DLD1 (cell line): Measurements from ENCODE around the gene HSPA1B.
"Not testable (repeated sequence)": the region's sequence is repeated elsewhere in the genome, so short reads cannot be mapped to it uniquely, and the experiment has no call there.

Source experiments
- in situ Hi-C: cut with HindIII; loops from 2 replicates; pipeline ENCODE4 v1.10.0; 2017; ENCODE audit warnings: low sequenced_read_pairs

The HSPA1B gene

GRCh38 chr6:31825553-31825952 is 2.0 kb upstream of the HSPA1B start:
- in situ Hi-C loops = no loop called here

DNA sequence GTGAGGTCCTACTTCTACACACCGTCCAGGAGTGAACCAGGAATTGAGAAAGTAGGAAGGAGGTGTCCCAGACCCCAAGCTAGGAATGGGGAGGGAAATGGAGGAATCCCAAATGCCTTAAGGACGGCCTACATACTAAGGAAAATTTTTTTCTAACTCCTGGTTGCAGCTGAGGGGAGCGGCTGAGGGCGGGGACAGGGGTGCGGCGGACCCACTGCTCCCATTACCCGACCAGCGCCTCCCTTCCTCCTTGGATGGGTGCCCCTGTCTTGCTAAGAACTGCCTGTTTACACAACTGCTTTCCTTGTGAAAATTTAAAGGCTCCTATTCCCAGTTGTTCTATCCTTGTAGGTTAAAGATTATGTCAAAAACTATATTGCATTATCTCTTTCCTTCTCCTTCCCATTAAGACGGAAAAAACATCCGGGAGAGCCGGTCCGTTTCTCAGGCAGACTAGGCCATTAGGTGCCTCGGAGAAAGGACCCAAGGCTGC is 699 bp upstream of the HSPA1B start:
- in situ Hi-C loops = no loop called here

DNA sequence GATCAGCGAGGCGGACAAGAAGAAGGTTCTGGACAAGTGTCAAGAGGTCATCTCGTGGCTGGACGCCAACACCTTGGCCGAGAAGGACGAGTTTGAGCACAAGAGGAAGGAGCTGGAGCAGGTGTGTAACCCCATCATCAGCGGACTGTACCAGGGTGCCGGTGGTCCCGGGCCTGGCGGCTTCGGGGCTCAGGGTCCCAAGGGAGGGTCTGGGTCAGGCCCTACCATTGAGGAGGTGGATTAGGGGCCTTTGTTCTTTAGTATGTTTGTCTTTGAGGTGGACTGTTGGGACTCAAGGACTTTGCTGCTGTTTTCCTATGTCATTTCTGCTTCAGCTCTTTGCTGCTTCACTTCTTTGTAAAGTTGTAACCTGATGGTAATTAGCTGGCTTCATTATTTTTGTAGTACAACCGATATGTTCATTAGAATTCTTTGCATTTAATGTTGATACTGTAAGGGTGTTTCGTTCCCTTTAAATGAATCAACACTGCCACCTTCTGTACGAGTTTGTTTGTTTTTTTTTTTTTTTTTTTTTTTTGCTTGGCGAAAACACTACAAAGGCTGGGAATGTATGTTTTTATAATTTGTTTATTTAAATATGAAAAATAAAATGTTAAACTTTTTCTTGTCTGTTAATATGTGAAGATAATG is 2.2 kb downstream of the HSPA1B start:
- in situ Hi-C loops = no loop called here

DNA sequence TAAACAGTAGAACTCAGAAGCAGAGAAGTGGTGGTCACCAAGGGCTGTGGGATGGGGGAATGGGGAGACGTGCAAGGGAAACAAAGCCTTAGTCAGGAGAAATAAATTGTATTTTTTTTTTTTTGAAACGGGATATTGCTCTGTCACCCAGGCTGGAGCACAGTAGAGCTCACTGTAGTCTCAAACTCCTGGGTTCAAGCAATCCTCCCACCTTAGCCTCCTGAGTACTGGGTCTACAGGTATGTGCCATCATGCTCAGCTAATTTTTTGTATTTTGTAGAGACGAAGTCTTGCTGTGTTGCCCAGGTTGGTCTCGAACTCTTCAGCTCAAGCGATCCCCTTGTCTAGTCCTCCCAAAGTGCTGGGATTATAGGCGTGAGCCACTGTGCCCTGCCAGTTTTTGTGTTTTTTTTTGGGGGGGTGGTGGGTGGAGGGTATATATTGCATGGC is 3.4 kb downstream of the HSPA1B start:
- in situ Hi-C loops = no loop called here

GRCh38 chr6:31831350-31832215 is 4.0 kb downstream of the HSPA1B start:
- in situ Hi-C loops = no loop called here

DNA sequence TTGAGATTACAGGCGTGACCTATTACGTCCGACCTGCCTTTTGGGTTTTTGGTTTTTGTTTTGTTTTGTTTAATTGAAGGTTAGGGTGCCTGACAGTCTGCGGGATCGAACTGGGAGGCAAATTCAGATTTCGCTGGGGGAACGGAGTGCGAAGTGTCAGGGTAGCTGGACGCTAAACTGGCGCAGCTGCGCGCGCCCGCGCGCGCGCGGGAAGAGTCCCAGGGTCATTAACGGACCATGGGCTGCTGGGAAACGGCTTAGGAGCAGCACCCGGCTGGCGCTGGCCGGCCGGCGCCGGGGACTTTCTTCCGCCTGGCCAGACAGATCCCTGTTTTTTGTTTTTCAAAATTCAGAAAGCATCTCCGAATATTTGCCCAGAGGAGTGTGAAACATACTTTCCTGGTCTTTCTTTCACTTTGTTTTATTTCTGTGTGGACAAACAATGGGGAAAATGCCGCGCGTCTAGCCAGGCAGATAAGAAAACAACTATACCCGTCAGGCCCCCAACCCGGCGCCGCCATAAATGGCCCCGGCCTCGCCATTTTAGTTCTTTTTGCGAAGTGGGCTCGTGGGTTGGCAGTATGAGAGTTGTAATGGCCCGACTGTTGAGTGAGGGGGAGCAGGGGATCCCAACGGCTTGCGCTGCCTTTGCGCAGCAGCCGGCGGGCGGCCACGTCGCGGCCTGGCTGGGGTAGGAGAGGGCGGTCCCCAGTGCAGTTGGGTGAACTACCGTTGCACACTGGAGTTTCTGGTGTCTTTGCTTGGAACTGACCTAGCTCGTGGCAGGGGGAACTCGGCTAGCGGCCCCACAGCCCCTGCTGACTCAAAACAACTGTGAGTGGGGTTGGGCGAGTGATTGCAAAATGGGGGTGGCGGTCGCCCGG is 7.1 kb downstream of the HSPA1B start:
- in situ Hi-C loops = no loop called here

GRCh38 chr6:31836047-31836473 is 8.5 kb downstream of the HSPA1B start:
- in situ Hi-C loops = no loop called here

GRCh38 chr6:31836474-31837368 is 9.2 kb downstream of the HSPA1B start:
- in situ Hi-C loops = no loop called here

- in situ Hi-C loops = no loop called here
These were observed 10.0 kb downstream of the HSPA1B start for GRCh38 chr6:31837369-31838113.

GRCh38 chr6:31838114-31838553 is 10.6 kb downstream of the HSPA1B start:
- in situ Hi-C loops = not testable (repeated sequence)

DNA sequence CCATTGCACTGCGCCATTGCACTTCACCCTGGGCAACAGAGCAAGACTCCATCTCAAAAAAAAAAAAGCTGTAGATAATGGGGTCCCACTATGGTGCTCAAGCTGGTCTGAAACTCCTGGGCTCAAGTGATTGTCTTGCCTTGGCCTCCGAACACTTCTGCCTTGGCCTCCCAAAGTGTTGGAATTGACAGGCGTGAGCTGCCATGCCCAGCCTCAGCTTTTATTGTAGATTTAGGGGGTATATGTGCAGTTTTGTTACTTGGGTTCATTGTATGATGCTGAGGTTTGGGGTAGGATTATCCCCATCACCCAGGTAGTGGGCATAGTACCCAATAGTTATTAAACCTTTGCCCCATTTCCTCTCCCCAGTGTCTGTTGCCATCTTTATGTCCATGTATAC is 11.4 kb downstream of the HSPA1B start:
- in situ Hi-C loops = no loop called here

DNA sequence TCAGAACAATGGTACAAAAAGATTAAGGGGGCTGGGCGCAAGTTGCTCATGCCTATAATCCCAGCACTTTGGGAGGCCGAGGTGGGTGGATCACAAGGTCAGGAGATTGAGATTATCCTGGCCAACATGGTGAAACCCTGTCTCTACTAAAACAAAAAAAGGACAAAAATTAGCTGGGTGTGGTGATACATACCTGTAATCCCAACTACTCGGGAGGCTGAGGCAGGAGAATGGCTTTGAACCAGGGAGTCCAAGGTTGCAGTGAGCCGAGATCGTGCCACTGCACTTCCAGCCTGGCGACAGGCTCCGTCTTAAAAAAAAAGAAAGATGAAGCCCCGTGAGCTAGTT is 12.2 kb downstream of the HSPA1B start:
- in situ Hi-C loops = not testable (repeated sequence)

DNA sequence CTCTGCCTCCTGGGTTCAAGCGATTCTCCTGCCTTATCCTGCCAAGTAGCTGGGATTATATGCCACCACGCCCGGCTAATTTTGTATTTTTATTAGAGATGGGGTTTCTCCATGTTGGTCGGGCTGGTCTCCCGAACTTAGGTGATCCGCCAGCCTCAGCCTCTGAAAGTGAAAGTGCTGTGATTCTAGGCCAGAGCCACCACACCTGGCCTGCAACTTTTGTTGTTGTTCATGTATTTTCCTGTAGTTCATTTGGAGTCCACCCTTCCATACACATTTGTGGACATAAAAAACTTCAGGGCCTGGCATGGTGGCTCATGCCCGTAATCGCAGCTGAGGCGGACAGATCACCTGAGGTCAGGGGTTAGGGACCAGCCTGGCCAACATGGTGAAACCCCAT is 14.5 kb downstream of the HSPA1B start:
- in situ Hi-C loops = no loop called here

DNA sequence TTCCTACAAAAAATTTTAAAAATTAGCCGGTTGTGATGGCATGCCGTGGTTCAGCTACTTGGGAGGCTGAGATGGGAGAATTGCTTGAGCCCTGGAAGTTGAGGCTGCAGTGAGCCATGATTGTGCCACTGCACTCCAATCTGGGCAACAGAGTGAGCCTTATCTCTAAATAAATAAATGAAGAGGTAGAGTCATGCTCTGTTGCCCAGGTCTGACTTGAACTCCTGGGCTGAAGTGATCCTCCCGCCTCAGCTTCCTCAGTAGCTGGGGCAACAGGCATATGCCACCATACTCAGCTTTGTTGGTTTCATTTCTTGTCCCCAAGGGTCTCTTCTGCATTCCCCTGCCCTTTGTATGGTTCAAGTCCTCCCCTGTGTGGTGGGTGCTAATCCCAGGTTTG is 17.0 kb downstream of the HSPA1B start:
- in situ Hi-C loops = no loop called here

DNA sequence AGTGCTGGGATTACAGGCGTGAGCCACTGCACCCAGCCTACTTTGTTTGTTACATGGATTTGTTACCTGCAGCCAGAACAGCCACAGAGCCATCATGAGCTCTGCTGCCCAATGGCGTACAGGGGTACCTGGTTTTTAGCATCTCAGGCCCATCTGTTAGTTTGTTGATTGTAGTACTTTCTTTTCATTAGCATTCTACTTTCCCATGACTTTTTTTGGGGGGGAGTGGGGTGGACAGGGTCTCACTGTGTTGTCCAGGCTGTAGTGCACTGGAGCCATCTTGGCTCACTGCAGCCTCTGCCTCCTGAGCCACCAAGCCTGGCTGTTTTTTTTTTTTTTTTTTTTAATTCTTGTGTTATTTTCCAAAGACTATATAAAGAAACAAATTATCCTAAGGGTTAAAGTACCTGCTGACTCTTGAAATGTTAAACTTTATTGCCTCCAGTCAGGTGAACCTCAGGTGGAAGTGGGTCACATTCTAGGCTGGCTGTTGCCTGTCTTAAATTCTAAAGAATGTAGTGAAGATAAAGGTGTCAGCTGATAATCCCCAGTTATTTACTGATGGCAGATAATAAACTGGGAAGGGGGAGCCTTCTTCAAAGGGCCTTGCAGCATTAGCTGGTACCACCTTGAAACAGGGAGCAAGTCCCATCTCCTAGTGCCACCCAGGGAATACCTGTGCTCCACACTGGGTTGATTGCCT is 19.9 kb downstream of the HSPA1B start:
- in situ Hi-C loops = no loop called here

DNA sequence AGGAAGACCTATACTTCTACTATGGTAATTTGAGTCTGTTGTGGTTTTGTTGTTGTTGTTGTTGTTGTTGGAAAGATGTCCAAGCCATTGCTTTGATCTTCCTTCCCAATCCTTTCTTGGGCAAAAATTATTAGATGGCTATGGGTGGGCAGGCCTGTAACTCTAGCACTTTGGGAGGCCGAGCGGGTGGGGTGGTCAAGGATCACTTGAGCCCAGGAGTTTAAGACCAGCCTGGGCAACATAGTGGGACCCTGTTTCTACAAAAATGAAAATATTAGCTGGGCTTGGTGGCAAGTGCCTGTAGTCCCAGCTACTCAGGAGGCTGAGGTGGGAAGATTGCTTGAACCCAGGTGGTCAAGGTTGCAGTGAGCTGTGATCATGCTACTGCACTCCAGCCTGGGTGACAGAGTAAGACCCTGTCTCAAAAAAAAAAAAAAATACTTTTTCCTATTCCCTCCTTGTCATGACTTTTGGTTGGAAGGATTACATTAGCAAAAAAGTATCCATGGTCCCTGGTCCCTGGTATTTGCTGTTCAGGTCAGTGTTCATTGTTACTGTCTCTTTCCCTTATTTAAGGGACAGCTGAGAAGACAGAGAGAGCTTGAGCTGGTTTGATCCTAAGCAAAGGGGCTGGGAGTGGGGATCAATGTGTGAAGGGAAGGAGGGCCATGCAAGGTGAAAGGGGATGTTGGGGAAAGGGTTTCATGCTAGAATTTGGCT is 23.4 kb downstream of the HSPA1B start:
- in situ Hi-C loops = no loop called here

- in situ Hi-C loops = no loop called here
These were observed 23.9 kb downstream of the HSPA1B start for GRCh38 chr6:31851485-31851832.

DNA sequence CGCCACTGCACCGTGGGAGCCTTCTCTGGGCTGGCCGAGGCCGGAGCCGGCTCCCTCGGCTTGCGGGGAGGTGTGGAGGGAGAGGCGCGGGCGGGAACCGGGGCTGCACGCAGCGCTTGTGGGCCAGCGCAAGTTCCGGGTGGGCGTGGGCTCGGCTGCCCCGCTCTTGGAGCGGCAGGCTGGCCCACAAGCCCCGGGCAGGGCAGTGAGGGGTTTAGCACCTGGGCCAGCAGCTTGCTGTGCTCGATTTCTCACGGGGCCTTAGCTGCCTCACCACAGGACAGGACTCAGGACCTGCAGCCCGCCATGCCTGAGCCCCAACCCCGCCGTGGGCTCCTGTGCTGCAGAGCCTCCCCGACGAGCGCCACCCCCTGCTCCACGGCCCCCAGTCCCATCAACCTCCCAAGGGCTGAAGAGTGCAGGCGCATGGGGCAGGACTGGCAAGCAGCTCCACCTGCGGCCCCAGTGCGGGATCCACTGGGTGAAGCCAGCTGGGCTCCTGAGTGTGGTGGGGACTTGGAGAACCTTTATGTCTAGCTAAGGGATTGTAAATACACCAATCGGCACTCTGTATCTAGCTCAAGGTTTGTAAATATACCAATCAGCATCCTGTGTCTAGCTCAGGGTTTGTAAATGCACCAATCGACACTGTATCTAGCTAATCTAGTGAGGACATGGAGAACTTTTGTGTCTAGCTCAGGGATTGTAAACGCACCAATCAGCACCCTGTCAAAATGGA is 24.6 kb downstream of the HSPA1B start:
- in situ Hi-C loops = not testable (repeated sequence)
